Measurements from ENCODE around the gene NHEJ1.

The NHEJ1 gene

DNA sequence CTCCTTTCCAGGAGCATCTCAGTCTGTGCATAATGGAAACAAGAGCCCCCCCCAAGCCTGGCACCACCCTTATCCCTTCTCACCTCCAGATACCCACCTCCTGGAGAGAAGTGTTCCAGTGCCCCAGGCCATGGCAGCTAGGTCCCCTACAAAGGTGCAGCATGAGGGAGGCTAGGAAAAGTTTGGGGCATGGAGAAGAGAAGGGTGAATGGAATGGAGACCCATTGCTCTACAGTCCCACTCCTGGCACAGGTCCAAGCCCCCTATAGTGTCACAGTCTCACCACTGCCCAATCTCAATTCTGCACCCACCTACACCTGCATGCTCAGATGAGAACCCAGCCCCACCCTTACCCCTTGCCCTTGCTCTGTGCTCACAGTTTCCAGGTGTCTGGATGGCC, 8.3 kb upstream of the NHEJ1 start:
- peaks cover 23% of the 10 kb centered on the region for H3K36me3 ChIP-seq (ENCODE audit: insufficient read depth, insufficient read length, low read length)
- no peak for DNase-seq (ENCODE audit: low read depth, low spot score)

DNA sequence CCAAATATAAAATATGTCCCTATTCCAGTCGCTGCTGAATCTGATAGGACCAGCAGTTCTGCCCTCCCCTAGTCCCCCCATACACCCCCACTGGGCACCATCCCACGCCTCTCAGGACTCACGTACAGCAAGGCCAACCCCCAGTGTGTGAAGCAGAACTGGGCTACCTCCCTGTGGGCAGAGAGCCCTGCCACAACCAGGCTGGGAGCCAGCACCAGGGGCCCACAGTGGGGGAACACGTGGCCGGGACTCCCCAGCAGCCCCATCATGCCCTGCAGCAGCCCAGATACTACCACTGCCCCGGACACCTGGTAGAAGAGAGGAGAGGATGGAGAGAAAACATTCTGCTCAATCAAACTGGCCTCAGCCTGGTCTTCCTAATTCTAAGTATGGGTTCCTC, 7.9 kb upstream of the NHEJ1 start:
- Histone ChIP-seq H3K27me3 (ENCODE audit: insufficient read depth, insufficient read length) (no peaks in the 10 kb centered on the region), H3K9ac (ENCODE audit: insufficient read length, low read depth) (no peak overlapping the region), H3K4me3 (ENCODE audit: insufficient read length, low read depth) (no peak overlapping the region), H3K4me1 (ENCODE audit: insufficient read depth, insufficient read length) (peaks cover 2% of the 10 kb centered on the region), H3K9me3 (ENCODE audit: insufficient read depth, low read length) (no peaks in the 10 kb centered on the region), H3K36me3 (ENCODE audit: insufficient read depth, insufficient read length, low read length) (peaks cover 19% of the 10 kb centered on the region)
- no peak for TF ChIP-seq YY1 (IDR thresholded peaks at IDR 0.05; ENCODE audit: insufficient read depth, insufficient read length)
- no peak for TF ChIP-seq ZNF274 (IDR thresholded peaks at IDR 0.05; ENCODE audit: low read depth, low read length)
- no peak for TF ChIP-seq SUZ12 (IDR thresholded peaks at IDR 0.05; ENCODE audit: extremely low read depth, insufficient read depth, insufficient read length)
- DNase-seq (ENCODE audit: low read depth, low spot score) = no peak

More for the DNA sequence above, 8.3 kb upstream of the NHEJ1 start:
- H3K27me3 ChIP-seq (ENCODE audit: insufficient read depth, insufficient read length) = no peaks in the 10 kb centered on the region
- TF ChIP-seq SUZ12 (IDR thresholded peaks at IDR 0.05; ENCODE audit: extremely low read depth, insufficient read depth, insufficient read length) = no peak
- no peak for TF ChIP-seq ZNF274 (IDR thresholded peaks at IDR 0.05; ENCODE audit: low read depth, low read length)
- TF ChIP-seq YY1 (IDR thresholded peaks at IDR 0.05; ENCODE audit: insufficient read depth, insufficient read length) = no peak
- H3K9me3 ChIP-seq (ENCODE audit: insufficient read depth, low read length) = no peaks in the 10 kb centered on the region
- no peak overlapping the region for H3K4me3 ChIP-seq (ENCODE audit: insufficient read length, low read depth)
- no peak overlapping the region for H3K9ac ChIP-seq (ENCODE audit: insufficient read length, low read depth)
- H3K4me1 ChIP-seq (ENCODE audit: insufficient read depth, insufficient read length) = peaks cover 2% of the 10 kb centered on the region

DNA sequence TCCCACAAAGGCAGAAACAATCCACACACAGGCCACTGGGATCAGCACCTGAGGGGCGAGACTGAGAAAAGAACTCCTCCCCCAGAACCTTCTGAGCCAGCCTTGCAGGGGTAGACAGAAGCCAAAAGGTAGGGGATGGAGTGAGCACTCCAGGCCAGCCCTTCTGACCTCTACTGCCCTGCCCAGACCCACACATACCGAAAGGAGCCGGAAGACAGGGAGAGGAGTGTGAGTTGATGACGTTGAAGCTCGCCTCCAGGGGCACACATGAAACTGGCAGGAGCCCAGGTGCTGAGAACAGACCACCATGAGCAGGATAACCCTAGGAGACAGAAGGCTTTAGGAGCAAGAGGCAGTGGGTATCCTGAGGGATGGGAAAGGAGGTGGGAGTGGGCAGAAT, 7.4 kb upstream of the NHEJ1 start:
- TF ChIP-seq SUZ12 (IDR thresholded peaks at IDR 0.05; ENCODE audit: extremely low read depth, insufficient read depth, insufficient read length) = no peak
- no peak for TF ChIP-seq YY1 (IDR thresholded peaks at IDR 0.05; ENCODE audit: insufficient read depth, insufficient read length)
- TF ChIP-seq ZNF274 (IDR thresholded peaks at IDR 0.05; ENCODE audit: low read depth, low read length) = no peak
- H3K4me3 ChIP-seq (ENCODE audit: insufficient read length, low read depth) = no peak overlapping the region
- no peak overlapping the region for H3K9ac ChIP-seq (ENCODE audit: insufficient read length, low read depth)
- H3K9me3 ChIP-seq (ENCODE audit: insufficient read depth, low read length) = no peaks in the 10 kb centered on the region
- DNase-seq (ENCODE audit: low read depth, low spot score) = no peak
- no peaks in the 10 kb centered on the region for H3K27me3 ChIP-seq (ENCODE audit: insufficient read depth, insufficient read length)
- peaks cover 14% of the 10 kb centered on the region for H3K36me3 ChIP-seq (ENCODE audit: insufficient read depth, insufficient read length, low read length)
- peaks cover 2% of the 10 kb centered on the region for H3K4me1 ChIP-seq (ENCODE audit: insufficient read depth, insufficient read length)

DNA sequence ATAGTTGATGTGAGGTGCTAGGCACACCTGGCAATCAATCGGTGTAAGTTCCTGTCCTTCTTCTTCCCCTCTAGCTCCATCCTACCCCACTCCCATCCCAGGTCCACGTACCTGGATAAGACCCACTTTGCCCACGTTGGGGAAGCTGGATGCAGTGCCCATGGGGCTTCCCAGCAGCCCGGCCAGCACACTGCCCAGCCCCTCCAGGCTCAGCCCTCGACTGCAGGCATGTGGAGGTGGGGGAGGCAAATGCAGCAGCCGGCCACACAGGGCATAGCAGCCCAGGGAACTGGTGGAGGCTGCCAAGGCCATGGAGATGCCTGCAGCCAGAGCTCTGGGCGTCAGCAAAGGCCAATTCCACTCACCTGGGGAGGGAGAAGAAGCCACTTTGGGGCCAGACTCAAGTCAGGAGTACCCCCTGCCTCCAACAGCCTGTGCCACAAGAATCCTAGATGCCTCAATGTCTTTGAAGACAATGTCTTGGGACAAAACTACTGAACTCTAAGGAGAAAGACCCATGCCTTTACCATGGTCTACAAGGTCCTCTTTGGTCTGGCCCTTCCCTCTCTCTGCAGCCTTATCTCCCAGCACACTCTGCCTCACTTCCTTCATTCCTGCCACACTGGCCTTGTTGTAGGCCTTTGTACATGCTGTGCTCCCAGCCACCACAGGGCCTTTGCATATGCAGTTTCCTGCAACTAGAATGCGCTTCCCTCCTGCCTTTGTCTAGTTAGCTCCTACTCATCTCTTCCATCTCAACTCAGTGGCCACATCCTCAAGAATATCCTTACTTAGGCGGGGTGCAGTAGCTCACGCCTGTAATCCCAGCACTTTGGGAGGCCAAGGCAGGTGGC, 4.7 kb upstream of the NHEJ1 start:
- Histone ChIP-seq H3K27me3 (ENCODE audit: insufficient read depth, insufficient read length) (no peaks in the 10 kb centered on the region), H3K9me3 (ENCODE audit: insufficient read depth, low read length) (no peaks in the 10 kb centered on the region), H3K9ac (ENCODE audit: insufficient read length, low read depth) (no peak overlapping the region), H3K4me1 (ENCODE audit: insufficient read depth, insufficient read length) (peaks cover 2% of the 10 kb centered on the region), H3K4me3 (ENCODE audit: insufficient read length, low read depth) (no peak overlapping the region), H3K36me3 (ENCODE audit: insufficient read depth, insufficient read length, low read length) (no peaks in the 10 kb centered on the region)
- TF ChIP-seq ZNF274 (IDR thresholded peaks at IDR 0.05; ENCODE audit: low read depth, low read length) = no peak
- TF ChIP-seq SUZ12 (IDR thresholded peaks at IDR 0.05; ENCODE audit: extremely low read depth, insufficient read depth, insufficient read length) = no peak
- no peak for TF ChIP-seq YY1 (IDR thresholded peaks at IDR 0.05; ENCODE audit: insufficient read depth, insufficient read length)
- no peak for DNase-seq (ENCODE audit: low read depth, low spot score)

DNA sequence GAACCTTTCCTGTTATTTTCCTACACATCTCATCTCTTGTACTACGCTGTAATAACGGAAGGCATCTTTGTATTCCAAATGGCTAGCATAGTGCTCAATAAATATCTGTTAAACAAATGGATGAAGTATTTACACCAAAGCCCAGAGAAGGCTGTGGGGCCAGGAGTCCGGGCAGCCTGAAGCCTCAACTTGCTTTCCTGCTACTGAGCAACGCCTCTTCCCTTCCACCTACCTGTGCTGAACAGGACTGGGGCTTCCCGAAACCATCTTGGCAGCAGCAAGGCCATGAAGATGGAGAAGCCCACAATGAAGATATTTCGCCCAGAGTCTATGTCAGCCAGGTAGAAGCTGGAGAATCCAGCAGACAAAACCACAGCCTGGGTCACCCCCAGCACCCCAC, 2.5 kb upstream of the NHEJ1 start:
- H3K9me3 ChIP-seq (ENCODE audit: insufficient read depth, low read length) = no peaks in the 10 kb centered on the region
- peaks cover 2% of the 10 kb centered on the region for H3K4me1 ChIP-seq (ENCODE audit: insufficient read depth, insufficient read length)
- H3K36me3 ChIP-seq (ENCODE audit: insufficient read depth, insufficient read length, low read length) = peaks cover under 1% of the 10 kb centered on the region
- TF ChIP-seq ZNF274 (IDR thresholded peaks at IDR 0.05; ENCODE audit: low read depth, low read length) (no peak), YY1 (IDR thresholded peaks at IDR 0.05; ENCODE audit: insufficient read depth, insufficient read length) (no peak), SUZ12 (IDR thresholded peaks at IDR 0.05; ENCODE audit: extremely low read depth, insufficient read depth, insufficient read length) (no peak)
- no peak overlapping the region for H3K9ac ChIP-seq (ENCODE audit: insufficient read length, low read depth)
- H3K4me3 ChIP-seq (ENCODE audit: insufficient read length, low read depth) = no peak overlapping the region
- no peaks in the 10 kb centered on the region for H3K27me3 ChIP-seq (ENCODE audit: insufficient read depth, insufficient read length)
- no peak for DNase-seq (ENCODE audit: low read depth, low spot score)

DNA sequence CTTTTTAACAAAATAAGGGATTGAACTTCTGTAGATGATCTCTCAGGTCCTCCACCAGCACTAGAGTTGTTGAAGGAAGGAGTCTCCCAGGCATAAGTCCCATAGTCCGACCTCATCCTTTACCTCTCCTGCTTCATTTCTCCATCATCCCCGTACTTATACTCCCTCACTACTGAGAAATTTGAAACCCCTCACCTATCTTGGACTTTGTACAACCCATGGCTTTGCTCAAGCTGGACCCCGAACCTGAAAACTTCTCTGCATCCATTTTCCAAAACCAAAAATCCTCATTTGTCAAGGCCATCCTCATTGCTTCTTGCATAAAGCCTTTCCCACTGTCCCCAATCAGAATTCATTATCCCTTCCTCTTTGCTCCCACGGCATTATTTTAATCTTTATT, 482 bp upstream of the NHEJ1 start:
- no peak for DNase-seq (ENCODE audit: low read depth, low spot score)
- Histone ChIP-seq H3K4me1 (ENCODE audit: insufficient read depth, insufficient read length) (peaks cover 5% of the 10 kb centered on the region), H3K27me3 (ENCODE audit: insufficient read depth, insufficient read length) (no peaks in the 10 kb centered on the region), H3K36me3 (ENCODE audit: insufficient read depth, insufficient read length, low read length) (peaks cover 20% of the 10 kb centered on the region), H3K9ac (ENCODE audit: insufficient read length, low read depth) (peak overlapping the region; percentile 95), H3K9me3 (ENCODE audit: insufficient read depth, low read length) (no peaks in the 10 kb centered on the region), H3K4me3 (ENCODE audit: insufficient read length, low read depth) (peak overlapping the region; percentile 86)
- no peak for TF ChIP-seq SUZ12 (IDR thresholded peaks at IDR 0.05; ENCODE audit: extremely low read depth, insufficient read depth, insufficient read length)
- no peak for TF ChIP-seq ZNF274 (IDR thresholded peaks at IDR 0.05; ENCODE audit: low read depth, low read length)
- TF ChIP-seq YY1 (IDR thresholded peaks at IDR 0.05; ENCODE audit: insufficient read depth, insufficient read length) = no peak

DNA sequence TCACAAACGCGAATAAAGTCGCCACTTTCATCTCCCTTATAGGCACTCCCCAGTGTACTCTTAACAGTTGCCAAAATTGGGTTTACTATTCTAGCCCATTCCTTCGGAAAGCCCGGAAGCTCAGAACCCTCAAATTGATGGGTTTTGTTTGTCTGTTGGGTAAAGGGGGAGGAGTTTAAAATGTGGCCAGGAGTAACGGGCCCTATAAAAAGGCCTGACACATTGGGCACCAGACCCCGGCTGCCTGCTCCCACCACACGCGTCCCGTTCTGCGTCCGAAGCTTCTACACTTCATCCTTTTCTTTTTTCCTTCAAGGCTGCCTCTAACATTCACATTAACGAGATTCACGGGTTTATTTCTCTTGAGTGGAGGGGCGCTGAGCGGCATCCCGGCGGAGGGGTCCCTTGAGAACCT, 837 bp downstream of the NHEJ1 start:
- H3K9me3 ChIP-seq (ENCODE audit: insufficient read depth, low read length) = no peaks in the 10 kb centered on the region
- peaks cover 22% of the 10 kb centered on the region for H3K36me3 ChIP-seq (ENCODE audit: insufficient read depth, insufficient read length, low read length)
- no peak for DNase-seq (ENCODE audit: low read depth, low spot score)
- TF ChIP-seq SUZ12 (IDR thresholded peaks at IDR 0.05; ENCODE audit: extremely low read depth, insufficient read depth, insufficient read length) = no peak
- no peak for TF ChIP-seq ZNF274 (IDR thresholded peaks at IDR 0.05; ENCODE audit: low read depth, low read length)
- no peak for TF ChIP-seq YY1 (IDR thresholded peaks at IDR 0.05; ENCODE audit: insufficient read depth, insufficient read length)
- H3K27me3 ChIP-seq (ENCODE audit: insufficient read depth, insufficient read length) = no peaks in the 10 kb centered on the region
- H3K4me3 ChIP-seq (ENCODE audit: insufficient read length, low read depth) = peak overlapping the region; percentile 86
- H3K4me1 ChIP-seq (ENCODE audit: insufficient read depth, insufficient read length) = peaks cover 3% of the 10 kb centered on the region
- peak overlapping the region; percentile 68 for H3K9ac ChIP-seq (ENCODE audit: insufficient read length, low read depth)
